UCSD-AML1 (cell line): ENCODE results near the gene PPP1R1B.

Experiments
- DNase-seq: peaks from one replicate; lab custom pipeline; 2025; ENCODE audit not compliant: unreplicated experiment; lab: John Stamatoyannopoulos, UW

The PPP1R1B gene

GRCh38 chr17:39631403-39631802, 4.7 kb downstream of the PPP1R1B start:
- peak; percentile 34 for DNase-seq

DNA sequence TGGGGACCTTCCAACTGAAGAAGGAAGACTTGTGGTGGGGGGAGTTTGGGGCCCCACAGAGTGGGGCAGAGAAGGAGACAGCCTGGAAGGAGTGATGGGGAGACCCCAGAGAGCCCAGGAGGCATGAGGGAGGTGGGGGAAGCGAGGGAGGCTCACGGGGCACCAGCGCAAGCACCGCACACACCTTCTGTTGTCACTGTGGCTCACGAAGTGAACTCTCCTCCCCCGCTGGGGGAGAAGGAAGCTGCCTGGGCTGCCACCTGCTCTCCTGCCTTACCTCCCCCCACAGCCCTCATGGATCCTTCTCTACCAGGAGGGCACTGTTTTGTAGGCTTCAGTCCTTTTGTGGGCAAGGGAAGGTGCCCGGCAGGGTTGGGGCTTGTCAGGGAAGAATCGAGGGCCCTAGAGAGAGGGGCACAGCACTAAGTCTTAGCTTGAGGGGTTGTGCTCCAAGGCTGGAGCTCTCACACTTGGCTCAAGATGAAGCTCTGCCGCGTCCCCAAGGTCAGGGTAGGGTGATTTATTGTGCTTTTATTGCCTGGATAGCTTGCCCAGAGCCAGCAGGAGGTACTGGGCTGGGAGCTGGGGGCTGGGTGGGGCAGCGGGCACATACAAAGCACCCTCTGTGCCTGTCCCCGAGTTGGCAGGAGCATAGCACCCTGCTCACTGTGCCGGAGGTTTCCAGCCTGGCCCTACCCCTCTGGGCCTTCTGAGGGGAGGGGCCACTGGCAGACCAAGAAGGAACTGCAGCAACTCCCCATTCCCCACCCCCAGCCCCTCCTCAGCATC, 5.6 kb downstream of the PPP1R1B start:
- DNase-seq: peak; percentile 31

DNA sequence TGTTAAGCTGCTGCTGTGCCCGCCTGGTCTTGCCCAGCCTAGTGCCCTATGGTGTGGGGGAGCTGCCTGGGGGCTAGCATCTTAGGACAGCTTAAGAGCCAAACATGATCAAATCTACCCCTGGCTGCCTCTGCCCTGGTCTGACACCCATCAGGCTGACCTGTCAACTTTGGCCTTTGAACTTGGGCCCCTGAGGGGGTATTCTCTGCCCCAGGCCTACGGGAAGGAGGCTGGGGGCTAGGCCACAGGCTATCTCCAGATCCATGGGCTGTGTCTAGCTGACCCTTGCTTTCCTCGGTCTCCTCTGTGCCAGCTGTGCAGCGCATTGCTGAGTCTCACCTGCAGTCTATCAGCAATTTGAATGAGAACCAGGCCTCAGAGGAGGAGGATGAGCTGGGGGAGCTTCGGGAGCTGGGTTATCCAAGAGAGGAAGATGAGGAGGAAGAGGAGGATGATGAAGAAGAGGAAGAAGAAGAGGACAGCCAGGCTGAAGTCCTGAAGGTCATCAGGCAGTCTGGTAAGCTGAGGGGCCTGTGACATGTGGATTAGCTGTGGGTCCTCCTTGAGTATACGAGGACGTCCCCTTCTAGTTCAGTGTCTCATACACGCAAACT, 6.9 kb downstream of the PPP1R1B start:
- no peak for DNase-seq

GRCh38 chr17:39634384-39634871, 7.7 kb downstream of the PPP1R1B start:
- DNase-seq: no peak

DNA sequence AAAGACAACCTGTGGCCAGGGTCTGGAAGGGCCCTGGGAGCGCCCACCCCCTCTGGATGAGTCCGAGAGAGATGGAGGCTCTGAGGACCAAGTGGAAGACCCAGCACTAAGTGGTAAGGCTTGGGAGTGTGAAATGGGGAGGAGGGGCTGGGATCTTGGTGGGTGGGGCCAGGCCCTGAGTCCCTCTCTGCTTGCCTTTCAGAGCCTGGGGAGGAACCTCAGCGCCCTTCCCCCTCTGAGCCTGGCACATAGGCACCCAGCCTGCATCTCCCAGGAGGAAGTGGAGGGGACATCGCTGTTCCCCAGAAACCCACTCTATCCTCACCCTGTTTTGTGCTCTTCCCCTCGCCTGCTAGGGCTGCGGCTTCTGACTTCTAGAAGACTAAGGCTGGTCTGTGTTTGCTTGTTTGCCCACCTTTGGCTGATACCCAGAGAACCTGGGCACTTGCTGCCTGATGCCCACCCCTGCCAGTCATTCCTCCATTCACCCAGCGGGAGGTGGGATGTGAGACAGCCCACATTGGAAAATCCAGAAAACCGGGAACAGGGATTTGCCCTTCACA, 8.9 kb downstream of the PPP1R1B start:
- DNase-seq: peak; percentile 42

GRCh38 chr17:39636587-39636926, 9.8 kb downstream of the PPP1R1B start:
- no peak for DNase-seq

GRCh38 chr17:39636927-39637736, 10.4 kb downstream of the PPP1R1B start, which contains the start of gene STARD3:
Gene STARD3 (plus strand): TSS chr17:39637144. CDS start chr17:39653532, 16,388 bp downstream.
- peak; percentile 92 for DNase-seq

DNA sequence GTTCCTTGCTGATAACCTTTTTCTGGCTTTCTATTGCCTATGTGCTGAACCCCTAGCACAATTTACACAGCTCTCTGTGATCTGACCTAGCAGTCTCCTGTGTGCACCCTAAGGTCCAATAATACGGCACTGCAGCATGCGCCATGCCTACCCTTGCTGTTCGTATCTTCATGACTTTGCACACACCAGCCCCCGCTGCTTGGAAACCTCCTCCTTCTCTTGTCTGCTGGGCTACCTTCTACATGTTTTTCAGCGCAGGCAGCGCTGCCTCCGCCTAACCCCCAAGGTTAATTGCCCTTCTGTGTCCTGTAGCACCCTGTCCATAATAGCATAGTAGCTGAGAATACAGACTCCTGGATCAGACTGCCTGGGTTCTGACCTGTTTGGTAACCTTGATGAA, 11.6 kb downstream of the PPP1R1B start:
- DNase-seq: no peak

- DNase-seq: no peak
These were observed 12.3 kb downstream of the PPP1R1B start for GRCh38 chr17:39639043-39639442.

DNA sequence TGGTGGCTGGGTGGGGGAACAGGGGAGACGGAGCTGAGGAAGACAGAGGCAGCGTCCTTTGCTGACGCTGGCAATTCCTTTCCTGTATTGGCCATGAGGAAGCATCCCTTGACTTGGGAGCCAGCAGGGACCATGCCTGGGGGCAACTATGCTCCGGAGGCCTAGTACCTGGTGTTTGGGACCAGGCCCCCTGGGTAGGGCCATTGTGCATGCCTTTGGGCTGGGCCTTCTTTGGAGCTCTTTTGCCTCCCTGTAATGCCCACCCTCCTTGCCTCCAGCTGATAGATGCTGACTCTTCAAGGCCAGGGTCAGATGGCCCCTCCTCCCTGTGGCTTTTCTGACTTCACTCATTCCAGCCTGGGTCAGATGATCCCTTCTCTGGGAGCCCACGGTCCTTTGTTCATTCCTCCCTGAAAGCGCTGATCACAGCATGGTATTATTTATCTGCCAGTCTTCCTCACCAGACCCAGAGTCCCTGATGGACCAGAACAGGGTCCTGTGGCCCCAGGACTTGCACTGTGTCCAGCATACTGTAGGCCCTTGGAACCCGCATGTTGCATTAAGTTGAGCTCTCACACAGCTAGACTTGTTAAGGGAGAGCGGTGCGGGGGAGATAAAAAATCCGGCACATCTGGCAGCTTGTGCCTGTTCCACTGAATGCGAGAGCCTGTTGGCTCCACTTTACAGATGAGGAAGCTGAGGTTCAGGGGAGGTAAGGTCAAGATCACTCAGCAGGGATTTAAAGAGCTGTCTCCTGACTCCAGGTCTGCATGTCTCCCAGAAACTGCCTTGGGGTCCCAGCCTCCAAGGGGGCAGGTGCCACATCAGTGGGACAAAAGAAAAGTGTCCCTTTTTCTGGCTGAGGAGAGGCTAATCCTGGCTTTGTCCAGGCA, 13.1 kb downstream of the PPP1R1B start:
- no peak for DNase-seq

- peak; percentile 41 for DNase-seq
These were observed 13.9 kb downstream of the PPP1R1B start for GRCh38 chr17:39640591-39641031.

- DNase-seq: no peak
These were observed 14.3 kb downstream of the PPP1R1B start for GRCh38 chr17:39641097-39641496.

DNA sequence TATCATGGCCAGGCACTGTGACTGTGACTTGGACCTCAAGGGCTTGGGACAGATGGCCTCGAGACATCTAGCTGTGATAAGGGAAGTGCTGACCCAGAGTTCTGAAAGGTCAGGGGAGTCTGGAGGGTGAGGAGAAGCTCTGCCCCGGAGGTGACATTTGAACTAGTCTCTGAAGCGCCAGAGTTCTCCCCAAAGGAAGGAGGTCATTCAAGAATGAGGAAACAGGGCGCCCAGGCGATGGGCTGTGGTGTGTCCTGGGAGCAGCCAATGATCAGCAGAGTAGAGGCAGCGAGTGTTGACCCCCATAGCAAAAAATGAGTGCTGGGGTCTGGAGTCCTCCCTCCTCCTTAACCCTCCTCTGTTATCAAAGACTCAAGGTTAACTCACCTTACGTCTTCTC, 15.1 kb downstream of the PPP1R1B start:
- no peak for DNase-seq

- no peak for DNase-seq
These were observed 15.7 kb downstream of the PPP1R1B start for GRCh38 chr17:39642291-39643074.

DNA sequence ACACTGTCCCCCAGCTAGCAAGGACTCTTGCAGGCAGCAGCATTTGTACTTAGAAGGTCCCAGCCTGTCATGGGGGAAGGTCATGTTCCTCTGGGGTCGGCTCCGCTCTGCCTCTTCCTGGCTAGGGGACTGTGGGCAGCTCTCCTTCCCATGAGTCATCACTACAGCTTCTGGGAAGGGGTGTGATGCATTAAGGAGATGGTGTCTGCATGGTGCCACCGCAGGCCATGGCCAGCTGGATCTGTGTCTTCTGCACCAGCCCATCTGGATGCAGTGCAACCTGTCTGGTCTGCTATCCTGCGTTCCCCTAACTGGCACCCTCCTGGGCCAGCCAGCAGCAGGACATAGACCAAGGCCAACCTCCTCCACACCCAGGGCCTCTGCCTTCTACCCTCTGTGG, 16.5 kb downstream of the PPP1R1B start:
- DNase-seq: no peak

GRCh38 chr17:39647256-39647655, 20.5 kb downstream of the PPP1R1B start:
- DNase-seq: no peak

- DNase-seq: no peak
These were observed 22.0 kb downstream of the PPP1R1B start for GRCh38 chr17:39648616-39649366.

DNA sequence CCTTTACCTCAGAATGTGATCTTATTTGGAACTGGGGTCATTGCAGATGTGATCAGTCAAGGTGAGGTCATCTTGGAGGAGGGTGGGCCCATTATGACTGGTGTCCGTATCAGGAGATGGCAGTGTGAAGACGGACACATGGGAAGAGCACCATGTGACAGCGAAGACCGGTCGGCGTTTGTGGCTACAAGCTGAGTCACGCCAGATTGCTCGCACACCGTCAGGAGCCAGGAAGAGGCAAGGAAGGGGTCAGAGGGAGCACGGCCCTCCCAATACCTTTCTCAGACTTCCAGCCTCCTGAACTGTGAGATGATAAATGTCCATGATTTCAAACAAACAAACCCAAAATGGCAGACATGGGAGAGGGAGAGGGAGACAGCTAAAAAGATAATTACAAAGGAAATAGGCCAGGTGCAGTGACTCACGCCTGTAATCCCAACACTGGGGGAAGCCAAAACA, 23.4 kb downstream of the PPP1R1B start:
- DNase-seq: no peak
